Spinal cord (tissue), 10 donors: ENCODE measurements around the gene EIF3K. TPM values are rescaled to one million over a fixed set of nuclear protein-coding genes. Genes with fewer than 3 reads are reported as not detected.
"Not testable (repeated sequence)": the region's sequence is repeated elsewhere in the genome, so short reads cannot be mapped to it uniquely, and the experiment has no call there.

ENCODE experiments used
- DNase-seq, 6 donors: peaks; one replicate each; pipeline versions ENCODE4 v3.0.0 to v3.0.0-alpha.2; 2013 to 2015; ENCODE audit warnings: low spot score in 6 of 6, low read depth in 4 of 6
- H3K27ac ChIP-seq: one replicate; pipeline ENCODE4 v1.5.1; 2013; ENCODE audit warnings: low read depth, low read length, control low read depth
- H3K27me3 ChIP-seq: one replicate; pipeline ENCODE4 v1.6.1; 2013; ENCODE audit warnings: low read length; ENCODE audit not compliant: control insufficient read depth, insufficient read depth
- H3K36me3 ChIP-seq: one replicate; pipeline ENCODE4 v1.6.1; 2013; ENCODE audit warnings: low read length; ENCODE audit not compliant: control insufficient read depth, insufficient read depth
- H3K4me1 ChIP-seq: one replicate; pipeline ENCODE4 v1.6.1; 2013; ENCODE audit warnings: low read length; ENCODE audit not compliant: control insufficient read depth, insufficient read depth
- H3K4me3 ChIP-seq: one replicate; pipeline ENCODE4 v1.5.1; 2013; ENCODE audit warnings: low read depth, low read length, control low read depth
- H3K9me3 ChIP-seq: one replicate; pipeline ENCODE4 v1.6.1; 2013; ENCODE audit warnings: low read length; ENCODE audit not compliant: control insufficient read depth, insufficient read depth
- WGBS: methylation state at CpG from one replicate; pipeline ENCODE4 v1.1.5; 2013; ENCODE audit warnings: missing lambda C conversion rate; ENCODE audit not compliant: insufficient coverage; 5-methylcytosine and 5-hydroxymethylcytosine counted together
- polyA plus RNA-seq, 2 donors: library from polyadenylated mRNA; unstranded; fragments of 120-200 nt; gene quantifications; one replicate each; pipeline ENCODE4 v1.2.1, GENCODE V29; 2013; ENCODE audit not compliant: insufficient read length in 2 of 2
- total RNA-seq, 2 donors: library from RNA; depleted of rRNA in 1 of 2; stranded (reverse); fragments of 120-200 nt in 1 of 2; fragments of >200 nt in 1 of 2; gene quantifications; one replicate each; pipeline versions ENCODE4 v1.2.3 to v1.2.4, GENCODE V29; 2013 to 2014
- donor health status: healthy.

EIF3K gene
- total and polyA plus RNA-seq, 4 donors, result 110 to 268 (median 260) TPM

DNA sequence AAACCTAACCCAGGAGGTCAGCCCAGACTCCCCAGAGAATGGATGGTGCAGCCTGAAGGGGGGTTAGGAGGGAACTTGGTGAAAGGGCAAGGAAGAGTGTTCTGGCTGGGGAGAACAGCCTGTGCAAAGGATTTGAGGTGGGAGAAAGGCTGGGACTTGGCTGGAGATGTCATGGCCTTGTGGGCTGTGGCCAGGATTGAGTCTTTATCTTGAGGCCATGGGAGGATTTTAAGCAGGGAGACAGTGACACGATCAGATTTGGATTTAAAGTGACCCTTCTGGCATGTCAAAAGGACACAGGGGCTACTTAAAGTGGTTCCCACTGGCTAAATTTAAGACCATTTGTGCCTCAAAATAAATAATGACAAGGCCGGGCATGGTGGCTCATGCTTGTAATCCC is 30.9 kb upstream of the EIF3K start:
- H3K27ac ChIP-seq, result no peak overlapping the region
- H3K4me1 ChIP-seq, result no peaks in the 10 kb centered on the region
- H3K27me3 ChIP-seq, result no peaks in the 10 kb centered on the region
- no peak overlapping the region for H3K4me3 ChIP-seq
- DNase-seq, result no peak
- no peaks in the 10 kb centered on the region for H3K9me3 ChIP-seq
- H3K36me3 ChIP-seq, result peaks cover 10% of the 10 kb centered on the region
- 81% methylated on average over 2 of the region's 2 CpGs for WGBS

GRCh38 chr19:38592940-38593339 is 26.0 kb upstream of the EIF3K start:
- H3K27me3 ChIP-seq, result no peaks in the 10 kb centered on the region
- WGBS, result 76% methylated on average over 5 of the region's 6 CpGs
- H3K4me3 ChIP-seq, result no peak overlapping the region
- no peak for DNase-seq
- H3K9me3 ChIP-seq, result no peaks in the 10 kb centered on the region
- H3K36me3 ChIP-seq, result no peaks in the 10 kb centered on the region
- H3K27ac ChIP-seq, result no peak overlapping the region
- peaks cover 10% of the 10 kb centered on the region for H3K4me1 ChIP-seq

GRCh38 chr19:38596057-38596981 is 22.7 kb upstream of the EIF3K start:
- DNase-seq, result peak in 4 of 6 donors; percentile 38 to 93 (median 56)
- Histone ChIP-seq H3K27me3 (no peaks in the 10 kb centered on the region), H3K9me3 (no peaks in the 10 kb centered on the region), H3K4me3 (peak overlapping the region; percentile 9), H3K36me3 (no peaks in the 10 kb centered on the region), H3K4me1 (peaks cover 10% of the 10 kb centered on the region), H3K27ac (no peak overlapping the region)
- 2% methylated on average over 53 of the region's 55 CpGs for WGBS

DNA sequence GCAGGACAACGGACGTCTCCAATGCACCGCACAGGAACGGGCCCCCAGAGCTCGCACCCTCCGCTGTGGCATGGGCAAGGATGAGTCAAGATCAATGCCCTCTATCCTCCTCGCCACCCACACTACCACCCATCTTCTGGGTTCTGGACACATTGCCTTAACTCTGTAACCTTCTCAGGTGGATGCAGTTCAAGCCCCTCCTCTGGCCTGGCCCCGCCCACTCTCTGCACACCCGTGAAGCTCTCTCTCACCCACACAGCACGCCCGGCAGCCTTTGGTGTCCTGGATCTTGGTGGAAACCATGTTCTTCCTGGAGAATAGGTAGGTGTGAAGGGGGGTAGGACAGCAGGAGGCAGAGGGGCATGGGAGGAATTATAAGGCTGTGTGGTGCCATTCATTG is 21.9 kb upstream of the EIF3K start:
- no peak for DNase-seq
- 91% methylated on average over 6 of the region's 11 CpGs for WGBS

DNA sequence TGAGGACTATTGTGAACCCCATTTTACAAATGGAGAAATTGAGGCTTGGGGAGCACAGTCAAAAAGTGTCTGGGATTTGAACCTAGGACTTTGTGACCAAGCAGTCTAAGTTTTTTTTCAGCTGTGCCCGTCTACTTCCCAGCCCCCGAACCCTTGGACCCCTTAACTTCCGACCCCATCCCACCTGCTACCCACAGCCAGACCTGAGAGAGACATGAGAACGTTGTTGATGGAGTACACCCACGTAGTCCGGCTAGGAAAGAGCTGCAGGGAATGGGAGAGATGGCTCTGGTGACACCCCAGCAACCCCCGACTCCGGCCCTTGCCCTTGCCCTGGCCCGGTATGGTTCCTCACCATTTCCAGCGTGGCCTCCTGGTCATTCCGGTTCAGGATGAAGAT is 19.3 kb upstream of the EIF3K start:
- no peak for DNase-seq
- peaks cover 10% of the 10 kb centered on the region for H3K4me1 ChIP-seq
- no peak overlapping the region for H3K27ac ChIP-seq
- no peak overlapping the region for H3K4me3 ChIP-seq
- WGBS, result 87% methylated on average over 8 of the region's 11 CpGs
- no peaks in the 10 kb centered on the region for H3K27me3 ChIP-seq
- H3K9me3 ChIP-seq, result no peaks in the 10 kb centered on the region
- H3K36me3 ChIP-seq, result no peaks in the 10 kb centered on the region

More for the DNA sequence above, 21.9 kb upstream of the EIF3K start:
- Histone ChIP-seq H3K27me3 (no peaks in the 10 kb centered on the region), H3K4me1 (peaks cover 10% of the 10 kb centered on the region), H3K36me3 (no peaks in the 10 kb centered on the region), H3K9me3 (no peaks in the 10 kb centered on the region), H3K4me3 (no peak overlapping the region), H3K27ac (no peak overlapping the region)

- not testable (repeated sequence) for H3K36me3 ChIP-seq, H3K27me3 ChIP-seq, DNase-seq, H3K27ac ChIP-seq, H3K9me3 ChIP-seq, H3K4me3 ChIP-seq, H3K4me1 ChIP-seq
- no CpG with 5 or more reads among the region's 5 CpGs for WGBS
These were observed 16.1 kb upstream of the EIF3K start for GRCh38 chr19:38602856-38603255.

- H3K36me3 ChIP-seq, result no peaks in the 10 kb centered on the region
- H3K9me3 ChIP-seq, result no peaks in the 10 kb centered on the region
- WGBS, result 82% methylated on average over 6 of the region's 6 CpGs
- no peak overlapping the region for H3K27ac ChIP-seq
- H3K4me1 ChIP-seq, result no peaks in the 10 kb centered on the region
- no peak overlapping the region for H3K4me3 ChIP-seq
- no peaks in the 10 kb centered on the region for H3K27me3 ChIP-seq
- DNase-seq, result no peak
These were observed 12.9 kb upstream of the EIF3K start for GRCh38 chr19:38606131-38606530.

- H3K4me1 ChIP-seq, result peaks cover 14% of the 10 kb centered on the region
- no peak for DNase-seq
- H3K4me3 ChIP-seq, result no peak overlapping the region
- no peaks in the 10 kb centered on the region for H3K27me3 ChIP-seq
- no peaks in the 10 kb centered on the region for H3K9me3 ChIP-seq
- H3K36me3 ChIP-seq, result no peaks in the 10 kb centered on the region
- no peak overlapping the region for H3K27ac ChIP-seq
- 100% methylated on average over 1 of the region's 3 CpGs for WGBS
These were observed 4.7 kb upstream of the EIF3K start for GRCh38 chr19:38614289-38614688.

DNA sequence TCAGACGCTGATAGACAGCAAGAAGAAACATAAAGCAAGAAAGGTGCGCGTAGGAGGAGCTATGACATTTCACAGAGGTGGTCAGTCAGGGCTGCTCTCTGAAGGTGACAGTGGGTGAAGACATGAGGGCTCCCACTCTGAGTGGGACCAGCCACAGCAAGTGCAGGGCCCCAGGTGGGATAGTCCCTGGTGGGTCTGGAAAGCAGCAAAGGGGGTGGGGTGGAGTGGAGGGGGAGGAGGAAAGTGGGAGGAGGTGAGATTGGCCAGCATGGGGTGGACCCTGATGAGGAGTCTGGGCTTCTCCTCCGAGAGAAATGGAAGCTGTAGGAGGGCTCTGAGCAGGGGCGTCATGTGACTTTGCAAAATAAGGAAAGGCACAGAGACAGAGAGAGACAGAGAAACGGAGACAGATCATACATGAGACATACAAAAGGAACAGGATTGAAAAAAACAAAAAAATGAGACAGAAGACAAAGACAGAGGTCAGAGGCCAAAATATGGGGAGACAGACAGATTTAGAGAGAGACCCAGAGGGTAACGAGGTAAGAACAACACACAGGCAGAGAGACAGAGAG is 3.9 kb upstream of the EIF3K start:
- no peak overlapping the region for H3K27ac ChIP-seq
- peaks cover 22% of the 10 kb centered on the region for H3K4me1 ChIP-seq
- no peaks in the 10 kb centered on the region for H3K9me3 ChIP-seq
- no peak overlapping the region for H3K4me3 ChIP-seq
- no peaks in the 10 kb centered on the region for H3K27me3 ChIP-seq
- WGBS, result 73% methylated on average over 7 of the region's 7 CpGs
- no peak for DNase-seq
- H3K36me3 ChIP-seq, result peaks cover 4% of the 10 kb centered on the region

GRCh38 chr19:38616265-38616664 is 2.7 kb upstream of the EIF3K start:
- no peak overlapping the region for H3K4me3 ChIP-seq
- H3K4me1 ChIP-seq, result peaks cover 24% of the 10 kb centered on the region
- H3K27ac ChIP-seq, result no peak overlapping the region
- WGBS, result 92% methylated on average over 5 of the region's 6 CpGs
- no peaks in the 10 kb centered on the region for H3K27me3 ChIP-seq
- no peaks in the 10 kb centered on the region for H3K9me3 ChIP-seq
- H3K36me3 ChIP-seq, result peaks cover 15% of the 10 kb centered on the region
- DNase-seq, result no peak
